HG02852 (cell line): ENCODE measurements around the gene MSX1.

Experiments
- ATAC-seq: cut with Tn5 transposase; IDR thresholded peaks from one replicate; pipeline ENCODE4 v1.9.1; 2021; ENCODE audit warnings: mild to moderate bottlenecking, moderate library complexity; ENCODE audit not compliant: unreplicated experiment

MSX1 gene

DNA sequence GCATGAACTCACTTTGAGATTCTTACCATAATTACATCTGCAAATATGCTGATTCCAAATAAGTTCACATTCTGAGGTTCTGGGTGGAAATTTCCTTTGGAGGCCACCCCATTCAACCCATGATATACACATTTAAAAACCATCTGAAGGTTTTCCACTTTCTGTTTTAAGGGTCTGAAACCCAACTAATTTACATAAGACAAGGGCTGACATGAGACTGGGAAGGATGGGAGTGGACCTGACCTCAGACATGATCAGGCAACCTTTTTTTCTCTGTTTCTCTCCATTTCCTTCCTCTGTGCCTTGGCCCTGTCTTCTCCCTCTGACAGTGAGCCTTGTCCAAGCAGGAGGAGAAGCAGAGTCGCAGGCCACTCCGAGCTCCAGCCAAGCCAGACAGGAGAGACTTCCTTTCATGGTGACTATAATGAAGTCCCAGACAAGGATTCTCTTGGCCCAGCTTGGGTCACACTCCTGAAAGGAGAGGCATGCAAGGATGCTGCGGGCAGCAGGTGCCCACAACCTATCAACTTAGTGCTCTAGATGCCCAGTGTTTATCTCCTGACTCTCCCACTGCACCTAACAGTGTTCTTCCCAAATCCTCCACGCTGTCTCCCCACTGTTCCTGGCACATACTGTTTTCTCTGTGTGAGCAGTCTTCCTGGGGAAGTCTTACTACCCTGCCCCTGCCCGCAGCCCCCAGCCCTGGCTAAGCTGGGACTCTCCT lies 39.9 kb downstream of the MSX1 start:
- no peak for ATAC-seq

DNA sequence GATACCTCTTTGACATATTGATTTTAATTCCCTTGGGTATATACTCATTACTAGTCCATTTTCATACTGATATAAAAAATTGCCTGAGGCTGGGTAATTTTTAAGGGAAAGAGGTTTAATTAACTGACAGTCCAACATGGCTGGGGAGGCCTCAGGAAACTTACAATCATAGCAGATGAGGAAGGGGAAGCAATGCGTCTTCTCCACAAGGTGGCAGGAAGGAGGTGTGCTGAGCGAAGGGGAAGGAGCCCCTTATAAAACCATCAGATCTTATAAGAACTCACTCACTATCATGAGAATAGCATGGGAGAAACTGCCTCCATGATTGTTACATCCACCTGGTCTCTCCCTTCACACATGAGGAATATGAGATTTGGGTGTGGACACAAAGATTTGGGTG lies 42.4 kb downstream of the MSX1 start:
- no peak for ATAC-seq

DNA sequence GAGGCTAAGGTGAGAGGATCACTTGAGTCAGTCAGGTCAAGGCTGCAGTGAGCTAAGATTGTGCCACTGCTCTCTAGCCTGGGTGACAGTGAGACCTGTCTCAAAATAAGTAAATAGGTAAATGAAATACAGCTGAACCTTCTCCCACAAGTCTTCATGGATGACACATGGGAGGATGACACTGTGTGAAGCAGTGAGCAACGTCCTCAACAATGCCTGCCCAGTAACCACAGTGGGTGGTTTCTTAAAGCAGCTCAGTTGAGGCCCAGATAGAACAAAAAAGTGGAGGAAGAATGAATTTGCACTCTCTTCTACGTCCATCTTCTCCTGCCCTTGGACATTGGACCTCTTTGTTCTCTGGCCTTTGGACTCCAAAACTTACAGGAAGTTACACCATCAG lies 52.7 kb downstream of the MSX1 start:
- ATAC-seq, result no peak

DNA sequence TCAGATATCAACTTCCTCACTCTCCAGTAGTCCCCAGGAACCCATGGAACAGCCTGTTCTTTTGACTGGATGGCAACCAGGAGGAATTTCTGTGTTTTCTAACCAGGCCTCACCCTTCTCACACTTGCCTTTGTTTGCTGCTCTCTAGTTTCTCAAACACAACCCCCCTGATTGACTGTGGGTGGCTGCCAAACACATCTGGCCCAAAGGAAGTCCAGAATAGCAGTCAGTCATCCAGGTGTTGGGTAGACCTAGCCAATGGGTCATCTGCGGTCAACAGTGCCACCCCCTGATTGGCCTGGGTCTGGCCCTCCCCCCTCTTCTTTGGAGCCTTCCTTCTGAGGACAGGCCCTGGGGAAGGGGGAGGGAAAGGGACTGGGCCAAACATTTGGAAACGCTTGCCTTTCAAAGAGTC lies 53.7 kb downstream of the MSX1 start:
- no peak for ATAC-seq
